HG03442 (cell line): ENCODE data around the gene IFI16.
"Not testable (repeated sequence)": the region's sequence is repeated elsewhere in the genome, so short reads cannot be mapped to it uniquely, and the experiment has no call there.

Experiments used
- ATAC-seq: cut with Tn5 transposase; IDR thresholded peaks from one replicate; pipeline ENCODE4 v1.9.1; 2021; ENCODE audit warnings: mild to moderate bottlenecking, moderate library complexity; ENCODE audit not compliant: unreplicated experiment

IFI16 gene

DNA sequence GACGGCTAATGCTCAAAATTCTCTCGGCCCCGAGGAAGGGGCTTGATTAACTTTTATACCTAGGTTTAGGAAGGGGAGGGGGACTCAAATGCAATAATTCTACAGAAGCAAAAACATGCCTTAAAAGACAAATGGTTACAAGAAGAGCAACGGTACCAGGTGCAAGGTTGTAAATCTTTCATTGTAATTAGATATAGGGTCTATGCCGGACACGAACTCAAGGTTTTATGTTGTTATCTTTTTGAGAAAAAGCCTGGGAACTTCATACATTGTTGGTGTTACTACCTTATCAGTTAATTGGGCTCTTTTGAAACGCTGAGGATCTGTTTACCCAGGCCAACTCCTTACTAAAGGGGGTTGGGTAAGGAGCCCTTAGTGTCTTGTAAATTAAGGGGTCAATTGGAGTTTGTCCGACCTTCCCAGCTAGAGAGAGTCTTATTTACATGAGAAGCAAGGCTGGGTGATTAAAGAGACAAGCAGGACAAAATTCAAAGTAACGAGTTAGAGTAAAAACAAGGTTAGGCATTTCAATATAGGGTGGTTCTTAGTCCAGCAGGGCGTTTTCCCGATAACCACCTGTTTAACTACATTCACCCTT, 3.4 kb upstream of the IFI16 start:
- not testable (repeated sequence) for ATAC-seq

GRCh38 chr1:159007726-159008125, 2.0 kb upstream of the IFI16 start:
- no peak for ATAC-seq

GRCh38 chr1:159008744-159009188, 941 bp upstream of the IFI16 start:
- peak; percentile 75 for ATAC-seq

DNA sequence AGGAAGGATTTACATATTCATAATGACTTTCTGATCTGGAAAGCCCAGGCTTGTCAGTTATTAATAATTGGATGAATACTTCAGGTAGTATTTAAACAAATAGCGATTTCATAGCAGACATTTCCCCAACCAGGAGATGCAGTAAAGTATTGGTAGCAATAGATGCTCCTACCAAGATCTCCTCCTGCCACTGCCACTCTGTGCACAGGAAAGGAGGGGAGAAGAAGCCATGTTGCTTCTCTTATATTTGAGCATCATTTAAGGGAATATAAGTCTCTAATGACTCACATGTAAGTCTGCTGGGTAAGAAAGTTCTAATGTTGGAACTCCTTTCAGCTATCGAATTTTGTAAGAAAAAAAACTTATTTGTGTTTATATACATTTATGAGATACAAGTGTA, 420 bp upstream of the IFI16 start:
- no peak for ATAC-seq

- ATAC-seq = no peak
These were observed 684 bp downstream of the IFI16 start for GRCh38 chr1:159010391-159010790.

GRCh38 chr1:159011001-159011400, 1.3 kb downstream of the IFI16 start:
- not testable (repeated sequence) for ATAC-seq

DNA sequence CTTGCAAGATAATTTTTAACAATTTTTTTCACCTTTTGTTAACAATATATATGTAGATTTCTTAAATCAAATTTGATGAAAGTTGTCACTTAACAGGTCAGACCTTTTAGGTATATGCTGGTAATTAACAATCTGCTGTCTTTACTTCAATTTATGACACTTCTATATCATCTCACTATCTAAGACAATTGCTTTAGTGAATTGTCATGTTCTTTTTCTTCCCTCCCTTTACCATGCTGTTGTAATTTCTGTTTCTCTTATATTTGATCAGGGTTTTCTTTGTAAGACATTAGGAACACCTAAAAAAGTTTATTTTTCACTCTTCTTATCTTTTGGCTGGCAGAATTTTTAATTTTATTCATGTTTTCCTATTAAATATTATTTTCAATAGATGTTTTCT, 2.0 kb downstream of the IFI16 start:
- no peak for ATAC-seq

- ATAC-seq = no peak
These were observed 2.8 kb downstream of the IFI16 start for GRCh38 chr1:159012495-159012894.

DNA sequence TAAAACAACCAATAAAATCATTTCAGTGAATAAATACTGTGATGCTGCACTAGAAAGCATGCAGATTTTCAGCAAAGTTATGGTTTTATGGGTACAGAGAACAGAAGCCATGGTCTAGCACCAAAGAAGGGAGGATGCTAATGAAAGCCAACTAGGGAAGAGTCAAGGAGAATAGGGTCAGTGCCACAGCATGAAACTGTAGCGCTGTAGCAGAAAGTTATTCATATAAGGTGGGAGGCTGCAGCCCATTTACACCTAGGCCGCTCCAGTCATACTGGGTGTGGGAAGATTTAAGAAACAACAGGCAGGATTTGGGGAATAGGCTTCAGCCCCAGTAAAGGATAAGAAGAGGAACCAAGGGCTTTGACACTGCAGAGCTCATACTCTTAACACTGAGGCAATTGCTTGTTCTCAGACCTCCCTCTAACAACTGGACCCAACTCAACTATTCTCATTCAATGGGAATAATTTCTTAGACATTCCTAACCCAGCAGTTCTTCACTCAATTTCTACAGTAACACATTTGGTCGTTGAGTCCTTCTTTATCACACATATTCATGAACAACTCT, 4.4 kb downstream of the IFI16 start:
- no peak for ATAC-seq

DNA sequence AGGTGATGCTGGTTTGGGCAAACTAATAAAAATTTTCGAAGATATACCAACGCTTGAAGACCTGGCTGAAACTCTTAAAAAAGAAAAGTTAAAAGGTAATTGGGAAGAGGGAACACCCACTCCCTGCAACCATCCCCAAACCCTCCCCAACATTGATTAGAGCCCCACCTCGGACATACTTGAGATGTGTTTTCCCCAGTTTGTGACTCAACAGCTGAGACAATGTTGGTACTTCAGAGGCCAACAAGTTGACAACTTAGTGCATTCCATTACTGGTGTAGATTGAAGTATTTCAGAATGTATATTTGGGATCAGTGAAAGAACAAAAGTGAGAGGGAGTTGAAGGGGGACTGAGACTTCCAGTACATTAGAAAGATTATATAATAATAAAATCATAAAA, 5.1 kb downstream of the IFI16 start:
- no peak for ATAC-seq

DNA sequence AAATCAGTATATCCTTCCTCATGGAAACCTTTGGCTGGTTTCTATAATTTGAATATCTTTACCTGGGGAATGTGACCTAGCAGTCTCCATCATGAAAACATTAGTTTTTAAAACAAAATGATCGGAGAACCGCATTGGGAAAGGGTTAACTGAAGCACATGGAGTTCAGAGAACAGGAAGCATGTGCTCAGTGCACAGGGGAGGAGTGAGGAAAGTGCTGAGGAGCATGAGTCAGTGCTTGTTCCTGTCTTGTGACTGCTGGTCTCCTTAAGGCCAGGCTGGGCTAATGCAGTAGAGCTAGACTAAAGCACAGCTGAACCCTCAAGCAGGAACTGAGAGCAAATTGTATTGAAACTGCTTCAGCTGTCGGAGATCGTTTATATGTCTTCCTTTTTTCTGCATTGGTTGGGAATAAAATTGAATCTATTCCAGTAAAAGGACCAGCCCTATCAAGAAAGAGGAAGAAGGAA, 5.8 kb downstream of the IFI16 start:
- ATAC-seq = peak; percentile 96

- ATAC-seq = no peak
These were observed 14.0 kb downstream of the IFI16 start for GRCh38 chr1:159023723-159024122.

DNA sequence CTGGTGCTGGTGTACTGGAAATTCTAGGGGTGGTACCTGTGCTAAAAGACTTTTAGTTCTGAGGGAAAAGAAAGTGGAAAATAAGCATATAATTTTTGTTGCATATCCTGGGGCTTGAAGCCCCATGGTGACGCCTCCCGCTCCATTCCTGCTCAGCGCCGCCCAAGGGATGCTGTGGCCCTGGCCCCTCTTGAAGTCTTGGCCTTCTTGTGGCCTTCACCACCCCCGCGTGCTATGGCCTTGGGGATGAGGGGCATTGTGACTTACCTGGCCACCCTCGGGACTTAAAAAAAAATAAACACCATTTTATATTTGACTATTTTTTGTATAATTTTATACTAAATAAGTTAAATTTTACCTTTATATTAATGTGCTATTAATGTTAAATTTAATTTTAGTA, 15.3 kb downstream of the IFI16 start:
- no peak for ATAC-seq

- not testable (repeated sequence) for ATAC-seq
These were observed 17.1 kb downstream of the IFI16 start for GRCh38 chr1:159026841-159027240.

- no peak for ATAC-seq
These were observed 20.6 kb downstream of the IFI16 start for GRCh38 chr1:159030311-159030710.

DNA sequence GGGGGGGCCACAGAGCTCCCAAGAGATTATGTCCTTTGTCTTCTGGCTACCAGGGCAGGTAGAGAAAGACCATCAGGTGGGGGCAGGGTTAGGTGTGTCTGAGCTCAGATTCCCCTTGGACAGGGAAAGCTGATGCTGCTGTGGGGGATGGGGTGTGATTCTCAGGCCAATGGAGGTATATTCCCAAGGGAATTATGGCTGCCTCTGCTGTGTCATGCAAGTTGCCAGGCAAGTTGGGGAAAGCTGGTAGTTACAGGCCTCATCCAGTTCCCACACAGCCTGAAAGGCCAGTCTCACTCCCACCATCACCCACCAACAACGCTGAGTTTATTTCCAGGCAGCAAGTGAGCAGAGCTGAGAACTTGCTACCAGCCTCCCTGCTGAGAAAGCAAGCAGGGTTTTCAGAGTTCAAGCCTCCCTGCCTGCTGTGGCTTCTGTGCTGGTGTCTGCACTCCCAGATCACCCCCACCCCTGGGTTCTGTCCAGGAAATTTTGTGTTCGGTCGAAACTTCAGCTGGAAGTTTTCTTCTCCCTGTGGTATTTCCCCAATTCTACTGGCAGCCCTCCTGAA, 21.3 kb downstream of the IFI16 start:
- no peak for ATAC-seq

DNA sequence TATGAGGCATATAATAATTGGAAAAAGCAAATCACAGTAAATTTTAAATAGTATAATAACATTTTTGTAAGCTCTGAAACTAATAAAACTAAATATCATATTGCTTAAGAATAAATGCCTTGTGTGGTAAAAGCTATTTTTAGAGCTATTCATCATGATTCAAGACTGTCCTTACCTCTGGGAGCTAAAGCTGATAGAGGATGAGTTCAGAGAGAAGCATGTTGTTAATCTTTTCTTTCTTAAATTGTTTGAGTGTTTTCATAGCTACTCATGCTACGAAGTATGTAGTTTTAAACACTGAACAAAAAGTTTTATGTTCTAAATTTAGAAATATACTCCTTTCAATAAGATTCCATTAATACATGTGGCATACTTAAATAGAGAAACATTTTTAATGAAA, 30.5 kb downstream of the IFI16 start:
- no peak for ATAC-seq

GRCh38 chr1:159040893-159041724, 31.4 kb downstream of the IFI16 start:
- ATAC-seq = no peak

- not testable (repeated sequence) for ATAC-seq
These were observed 36.8 kb downstream of the IFI16 start for GRCh38 chr1:159046486-159046885.

DNA sequence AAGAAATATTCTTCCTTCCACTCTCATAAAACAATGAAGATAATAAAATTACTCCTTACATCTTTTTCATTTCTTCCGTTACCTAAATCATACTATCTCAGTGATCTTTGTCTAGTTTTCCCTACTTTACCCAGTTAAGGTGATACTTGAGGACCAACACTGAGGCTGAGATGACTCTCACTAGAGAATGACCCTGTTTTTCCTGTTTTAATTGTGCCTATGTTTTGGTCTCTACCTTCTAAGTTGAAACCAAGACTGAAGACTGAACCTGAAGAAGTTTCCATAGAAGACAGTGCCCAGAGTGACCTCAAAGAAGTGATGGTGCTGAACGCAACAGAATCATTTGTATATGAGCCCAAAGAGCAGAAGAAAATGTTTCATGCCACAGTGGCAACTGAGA, 41.7 kb downstream of the IFI16 start:
- no peak for ATAC-seq

GRCh38 chr1:159054427-159054826, 44.7 kb downstream of the IFI16 start:
- ATAC-seq = no peak

DNA sequence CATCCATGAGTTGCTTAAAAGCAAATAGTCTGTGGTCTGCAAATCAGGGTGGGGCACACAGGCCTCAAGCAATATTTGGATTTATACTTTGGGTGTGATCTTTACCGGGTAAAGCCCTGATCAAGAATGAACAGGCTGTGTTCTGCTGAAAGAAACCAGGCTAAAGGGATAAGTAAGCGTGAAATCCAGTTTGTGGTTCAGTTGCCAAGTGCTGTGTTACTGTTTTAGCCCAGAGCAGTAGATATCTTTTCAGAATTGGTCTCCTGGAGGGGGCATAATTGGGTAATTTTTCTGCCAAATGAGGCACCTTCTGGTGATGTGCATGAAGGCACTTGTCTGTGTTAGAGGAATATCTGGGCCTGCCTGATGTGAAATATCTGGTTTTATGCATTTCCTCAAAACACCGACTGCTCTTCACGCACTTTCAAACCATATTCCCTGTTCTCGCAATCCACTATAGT, 45.5 kb downstream of the IFI16 start:
- no peak for ATAC-seq
